ENCODE results near the gene ZNF620.

Gene ZNF620

DNA sequence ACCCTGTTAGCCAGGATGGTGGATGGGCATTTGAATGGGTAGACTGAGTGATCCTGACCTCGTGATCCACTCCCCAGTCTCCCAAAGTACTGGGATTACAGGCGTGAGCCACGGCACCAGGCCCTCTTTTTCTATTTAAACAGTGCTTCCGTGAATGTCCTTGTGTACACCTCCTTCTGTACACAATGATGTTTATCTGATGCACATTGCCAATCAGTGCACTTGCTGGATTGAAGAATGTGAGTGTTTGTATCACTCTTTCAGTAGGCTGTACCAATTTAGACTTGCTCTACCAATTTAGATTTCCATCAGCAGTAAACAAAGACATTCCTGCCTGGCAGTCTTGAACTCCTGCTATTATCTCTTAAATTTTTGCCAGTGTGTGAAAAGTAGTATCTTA is 37.8 kb upstream of the ZNF620 start:
- Histone ChIP-seq H3K9me3 (replicated peaks in 1 of 2; ENCODE audit: control insufficient read depth in 2 of 2, insufficient read depth in 1 of 2, low read depth in 1 of 2, low read length in 2 of 2) (no peaks in the 10 kb centered on the region), H3K4me2 (ENCODE audit: insufficient read depth, low read length, poor library complexity, severe bottlenecking) (no peak overlapping the region), H2AK5ac (ENCODE audit: low read depth, low read length) (no peak overlapping the region), H3K4me1 (ENCODE audit: control insufficient read depth in 2 of 2, insufficient read depth in 1 of 2, low read depth in 1 of 2, low read length in 2 of 2) (no peaks in the 10 kb centered on the region), H2BK120ac (ENCODE audit: low read depth, low read length) (no peak overlapping the region), H4K91ac (ENCODE audit: low read depth, low read length, poor library complexity) (no peak overlapping the region), H3K18ac (ENCODE audit: low read length) (no peak overlapping the region), H3K79me1 (ENCODE audit: low read depth, low read length) (no peaks in the 10 kb centered on the region), H3K27me3 (ENCODE audit: control insufficient read depth in 3 of 3, insufficient read depth in 3 of 3, low read depth in 1 of 3, low read length in 3 of 3) (no peaks in the 10 kb centered on the region), H2BK5ac (ENCODE audit: low read length) (no peak overlapping the region), H3K36me3 (replicated peaks in 1 of 2; ENCODE audit: control insufficient read depth in 2 of 2, insufficient read depth in 2 of 2, low read length in 2 of 2) (peaks cover 16 to 43% of the 10 kb centered on the region in 2 donors), H2AFZ (ENCODE audit: low read length) (no peak overlapping the region), H3K4ac (ENCODE audit: low read length) (no peak overlapping the region), H4K8ac (ENCODE audit: low read depth, low read length) (no peak overlapping the region), H3K23ac (ENCODE audit: low read depth, low read length, poor library complexity) (no peak overlapping the region), H3K14ac (ENCODE audit: low read length) (no peak overlapping the region), H2BK12ac (ENCODE audit: low read length) (no peak overlapping the region), H2BK15ac (ENCODE audit: low read length) (no peak overlapping the region), H3K9ac (ENCODE audit: low read depth, low read length, poor library complexity) (no peak overlapping the region), H3K27ac (replicated peaks; ENCODE audit: low read length) (no peak overlapping the region), H3K4me3 (ENCODE audit: low read length in 2 of 2) (no peak overlapping the region)
- DNase-seq (ENCODE audit: low spot score) = no peak
- WGBS, 2 donors (ENCODE audit: extremely low coverage in 2 of 2, insufficient read length in 2 of 2, insufficient replicate concordance in 1 of 2) = no CpG with 5 or more reads among the region's 4 CpGs

- no peak overlapping the region for H2BK12ac ChIP-seq (ENCODE audit: low read length)
- no peak overlapping the region for H3K14ac ChIP-seq (ENCODE audit: low read length)
- H3K79me1 ChIP-seq (ENCODE audit: low read depth, low read length) = no peaks in the 10 kb centered on the region
- H3K27me3 ChIP-seq (ENCODE audit: control insufficient read depth in 3 of 3, insufficient read depth in 3 of 3, low read depth in 1 of 3, low read length in 3 of 3) = no peaks in the 10 kb centered on the region
- H3K9ac ChIP-seq (ENCODE audit: low read depth, low read length, poor library complexity) = no peak overlapping the region
- no peak overlapping the region for H2AK5ac ChIP-seq (ENCODE audit: low read depth, low read length)
- no peak overlapping the region for H2AFZ ChIP-seq (ENCODE audit: low read length)
- no CpG with 5 or more reads among the region's 4 CpGs for WGBS, 2 donors (ENCODE audit: extremely low coverage in 2 of 2, insufficient read length in 2 of 2, insufficient replicate concordance in 1 of 2)
- no peak overlapping the region for H4K8ac ChIP-seq (ENCODE audit: low read depth, low read length)
- H3K36me3 ChIP-seq (replicated peaks in 1 of 2; ENCODE audit: control insufficient read depth in 2 of 2, insufficient read depth in 2 of 2, low read length in 2 of 2) = peaks cover 7 to 17% of the 10 kb centered on the region in 2 donors
- H3K4me2 ChIP-seq (ENCODE audit: insufficient read depth, low read length, poor library complexity, severe bottlenecking) = no peak overlapping the region
- H3K9me3 ChIP-seq (replicated peaks in 1 of 2; ENCODE audit: control insufficient read depth in 2 of 2, insufficient read depth in 1 of 2, low read depth in 1 of 2, low read length in 2 of 2) = no peaks in the 10 kb centered on the region
- H4K91ac ChIP-seq (ENCODE audit: low read depth, low read length, poor library complexity) = no peak overlapping the region
- H2BK5ac ChIP-seq (ENCODE audit: low read length) = no peak overlapping the region
- H2BK120ac ChIP-seq (ENCODE audit: low read depth, low read length) = no peak overlapping the region
- no peak overlapping the region for H2BK15ac ChIP-seq (ENCODE audit: low read length)
- H3K27ac ChIP-seq (replicated peaks; ENCODE audit: low read length) = no peak overlapping the region
- no peak overlapping the region for H3K4ac ChIP-seq (ENCODE audit: low read length)
- no peak for DNase-seq (ENCODE audit: low spot score)
- H3K23ac ChIP-seq (ENCODE audit: low read depth, low read length, poor library complexity) = no peak overlapping the region
- H3K4me3 ChIP-seq (ENCODE audit: low read length in 2 of 2) = no peak overlapping the region
- H3K4me1 ChIP-seq (ENCODE audit: control insufficient read depth in 2 of 2, insufficient read depth in 1 of 2, low read depth in 1 of 2, low read length in 2 of 2) = no peaks in the 10 kb centered on the region
- H3K18ac ChIP-seq (ENCODE audit: low read length) = no peak overlapping the region
Observed at GRCh38 chr3:40470701-40471100, 35.1 kb upstream of the ZNF620 start.

DNA sequence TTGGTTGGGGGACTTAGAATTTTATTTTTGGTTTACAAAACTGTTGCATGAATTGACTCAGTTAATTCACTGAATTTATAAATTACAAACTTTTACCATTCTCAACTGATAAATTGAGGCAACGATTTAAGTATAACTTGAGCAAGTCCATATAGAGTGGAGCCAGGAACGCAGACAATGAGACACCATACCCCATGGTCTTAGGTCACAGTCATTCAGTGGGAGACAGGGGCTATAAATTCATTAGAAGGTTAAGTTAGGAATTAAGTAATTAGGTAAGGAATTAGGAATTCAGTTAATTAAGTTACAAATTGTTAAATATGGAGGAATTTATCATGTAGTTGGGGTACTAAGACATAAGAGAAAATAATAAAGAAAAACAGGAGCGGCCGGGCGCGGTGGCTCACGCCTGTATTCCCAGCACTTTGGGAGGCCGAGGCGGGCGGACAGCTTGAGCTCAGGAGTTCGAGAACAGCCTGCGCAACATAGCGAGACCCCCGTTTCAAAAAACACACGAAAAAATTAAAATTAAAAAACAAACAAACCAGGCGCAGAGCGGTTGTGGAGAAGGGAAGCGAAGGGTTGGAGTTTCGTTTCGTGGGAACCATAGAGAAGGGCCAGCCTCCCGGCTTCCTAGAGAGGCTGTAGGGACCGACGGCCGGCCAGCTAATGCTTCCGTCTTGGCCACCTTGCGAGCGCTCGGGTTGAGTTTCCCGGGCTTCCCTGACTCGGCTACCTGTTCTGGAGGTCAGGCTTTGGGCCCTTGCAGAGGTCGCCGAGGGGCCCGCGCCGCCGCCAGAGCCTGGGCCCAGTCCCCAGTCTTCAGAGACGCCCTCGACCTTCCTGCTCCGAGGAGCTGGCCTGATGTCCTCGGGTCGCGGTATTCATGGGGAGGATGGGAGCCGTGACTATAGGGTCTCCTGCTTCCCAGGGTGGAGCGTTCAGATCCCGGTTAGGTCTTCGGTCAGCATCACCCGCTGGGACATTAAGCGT is 29.1 kb upstream of the ZNF620 start, which contains the start of gene ZNF619:
ZNF619 (plus strand) TSS at position 645 of the 993 bp plus-strand sequence. CDS start 858 bp downstream, outside the sequence.
- no peak within 1 kb of the TSS for H3K4ac ChIP-seq (ENCODE audit: low read length)
- peak within 1 kb of the TSS; percentile 31 for H3K14ac ChIP-seq (ENCODE audit: low read length)
- WGBS, 2 donors (ENCODE audit: extremely low coverage in 2 of 2, insufficient read length in 2 of 2, insufficient replicate concordance in 1 of 2) = no CpG with 5 or more reads among the region's 48 CpGs
- no peaks in the 10 kb centered on the region for H3K9me3 ChIP-seq (replicated peaks in 1 of 2; ENCODE audit: control insufficient read depth in 2 of 2, insufficient read depth in 1 of 2, low read depth in 1 of 2, low read length in 2 of 2)
- H3K4me1 ChIP-seq (ENCODE audit: control insufficient read depth in 2 of 2, insufficient read depth in 1 of 2, low read depth in 1 of 2, low read length in 2 of 2) = peaks cover 0 to 4% of the 10 kb centered on the region in 2 donors
- no peak within 1 kb of the TSS for H2AK5ac ChIP-seq (ENCODE audit: low read depth, low read length)
- peak within 1 kb of the TSS; percentile 92 for H3K9ac ChIP-seq (ENCODE audit: low read depth, low read length, poor library complexity)
- H3K4me2 ChIP-seq (ENCODE audit: insufficient read depth, low read length, poor library complexity, severe bottlenecking) = peak within 1 kb of the TSS; percentile 58
- H3K27me3 ChIP-seq (ENCODE audit: control insufficient read depth in 3 of 3, insufficient read depth in 3 of 3, low read depth in 1 of 3, low read length in 3 of 3) = peaks cover 0 to 6% (median 0%) of the 10 kb centered on the region in 3 experiments
- peak within 1 kb of the TSS; percentile 83 for H2AFZ ChIP-seq (ENCODE audit: low read length)
- H4K8ac ChIP-seq (ENCODE audit: low read depth, low read length) = no peak within 1 kb of the TSS
- H3K23ac ChIP-seq (ENCODE audit: low read depth, low read length, poor library complexity) = no peak within 1 kb of the TSS
- H2BK5ac ChIP-seq (ENCODE audit: low read length) = no peak within 1 kb of the TSS
- DNase-seq (ENCODE audit: low spot score) = peak; percentile 58
- peak within 1 kb of the TSS; percentile 39 to 91 for H3K4me3 ChIP-seq (ENCODE audit: low read length in 2 of 2)
- no peak within 1 kb of the TSS for H2BK15ac ChIP-seq (ENCODE audit: low read length)
- no peaks in the 10 kb centered on the region for H3K79me1 ChIP-seq (ENCODE audit: low read depth, low read length)
- H2BK120ac ChIP-seq (ENCODE audit: low read depth, low read length) = no peak within 1 kb of the TSS
- H3K36me3 ChIP-seq (replicated peaks in 1 of 2; ENCODE audit: control insufficient read depth in 2 of 2, insufficient read depth in 2 of 2, low read length in 2 of 2) = peaks cover 0 to 2% of the 10 kb centered on the region in 2 donors
- H3K27ac ChIP-seq (replicated peaks; ENCODE audit: low read length) = peak within 1 kb of the TSS; percentile 36
- peak within 1 kb of the TSS; percentile 88 for H3K18ac ChIP-seq (ENCODE audit: low read length)
- no peak within 1 kb of the TSS for H2BK12ac ChIP-seq (ENCODE audit: low read length)
- H4K91ac ChIP-seq (ENCODE audit: low read depth, low read length, poor library complexity) = no peak within 1 kb of the TSS

GRCh38 chr3:40477666-40478065 is 28.2 kb upstream of the ZNF620 start:
- DNase-seq (ENCODE audit: low spot score) = no peak
- H4K91ac ChIP-seq (ENCODE audit: low read depth, low read length, poor library complexity) = no peak overlapping the region
- no CpG with 5 or more reads among the region's 4 CpGs for WGBS, 2 donors (ENCODE audit: extremely low coverage in 2 of 2, insufficient read length in 2 of 2, insufficient replicate concordance in 1 of 2)
- peaks cover 0 to 5% of the 10 kb centered on the region in 2 donors for H3K36me3 ChIP-seq (replicated peaks in 1 of 2; ENCODE audit: control insufficient read depth in 2 of 2, insufficient read depth in 2 of 2, low read length in 2 of 2)
- H3K27ac ChIP-seq (replicated peaks; ENCODE audit: low read length) = no peak overlapping the region
- no peak overlapping the region for H2AK5ac ChIP-seq (ENCODE audit: low read depth, low read length)
- no peak overlapping the region for H3K18ac ChIP-seq (ENCODE audit: low read length)
- H2AFZ ChIP-seq (ENCODE audit: low read length) = peak overlapping the region; percentile 83
- H2BK120ac ChIP-seq (ENCODE audit: low read depth, low read length) = no peak overlapping the region
- peaks cover 0 to 4% of the 10 kb centered on the region in 2 donors for H3K4me1 ChIP-seq (ENCODE audit: control insufficient read depth in 2 of 2, insufficient read depth in 1 of 2, low read depth in 1 of 2, low read length in 2 of 2)
- H3K4me3 ChIP-seq (ENCODE audit: low read length in 2 of 2) = peak overlapping the region in 1 of 2 donors; percentile 39
- no peak overlapping the region for H2BK12ac ChIP-seq (ENCODE audit: low read length)
- H4K8ac ChIP-seq (ENCODE audit: low read depth, low read length) = no peak overlapping the region
- no peak overlapping the region for H3K23ac ChIP-seq (ENCODE audit: low read depth, low read length, poor library complexity)
- H3K9ac ChIP-seq (ENCODE audit: low read depth, low read length, poor library complexity) = peak overlapping the region; percentile 51
- H3K4me2 ChIP-seq (ENCODE audit: insufficient read depth, low read length, poor library complexity, severe bottlenecking) = peak overlapping the region; percentile 58
- H3K27me3 ChIP-seq (ENCODE audit: control insufficient read depth in 3 of 3, insufficient read depth in 3 of 3, low read depth in 1 of 3, low read length in 3 of 3) = peaks cover 0 to 6% (median 0%) of the 10 kb centered on the region in 3 experiments
- H3K9me3 ChIP-seq (replicated peaks in 1 of 2; ENCODE audit: control insufficient read depth in 2 of 2, insufficient read depth in 1 of 2, low read depth in 1 of 2, low read length in 2 of 2) = no peaks in the 10 kb centered on the region
- H3K4ac ChIP-seq (ENCODE audit: low read length) = no peak overlapping the region
- H3K79me1 ChIP-seq (ENCODE audit: low read depth, low read length) = no peaks in the 10 kb centered on the region
- H3K14ac ChIP-seq (ENCODE audit: low read length) = no peak overlapping the region
- no peak overlapping the region for H2BK5ac ChIP-seq (ENCODE audit: low read length)
- H2BK15ac ChIP-seq (ENCODE audit: low read length) = no peak overlapping the region
